ENCODE results near the gene ALG1.
A peak's percentile ranks its signal among the peaks of the same experiment; 100 is the strongest.
"Not testable (repeated sequence)": the region's sequence is repeated elsewhere in the genome, so short reads cannot be mapped to it uniquely, and the experiment has no call there.

Gene ALG1, protein sequence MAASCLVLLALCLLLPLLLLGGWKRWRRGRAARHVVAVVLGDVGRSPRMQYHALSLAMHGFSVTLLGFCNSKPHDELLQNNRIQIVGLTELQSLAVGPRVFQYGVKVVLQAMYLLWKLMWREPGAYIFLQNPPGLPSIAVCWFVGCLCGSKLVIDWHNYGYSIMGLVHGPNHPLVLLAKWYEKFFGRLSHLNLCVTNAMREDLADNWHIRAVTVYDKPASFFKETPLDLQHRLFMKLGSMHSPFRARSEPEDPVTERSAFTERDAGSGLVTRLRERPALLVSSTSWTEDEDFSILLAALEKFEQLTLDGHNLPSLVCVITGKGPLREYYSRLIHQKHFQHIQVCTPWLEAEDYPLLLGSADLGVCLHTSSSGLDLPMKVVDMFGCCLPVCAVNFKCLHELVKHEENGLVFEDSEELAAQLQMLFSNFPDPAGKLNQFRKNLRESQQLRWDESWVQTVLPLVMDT

DNA sequence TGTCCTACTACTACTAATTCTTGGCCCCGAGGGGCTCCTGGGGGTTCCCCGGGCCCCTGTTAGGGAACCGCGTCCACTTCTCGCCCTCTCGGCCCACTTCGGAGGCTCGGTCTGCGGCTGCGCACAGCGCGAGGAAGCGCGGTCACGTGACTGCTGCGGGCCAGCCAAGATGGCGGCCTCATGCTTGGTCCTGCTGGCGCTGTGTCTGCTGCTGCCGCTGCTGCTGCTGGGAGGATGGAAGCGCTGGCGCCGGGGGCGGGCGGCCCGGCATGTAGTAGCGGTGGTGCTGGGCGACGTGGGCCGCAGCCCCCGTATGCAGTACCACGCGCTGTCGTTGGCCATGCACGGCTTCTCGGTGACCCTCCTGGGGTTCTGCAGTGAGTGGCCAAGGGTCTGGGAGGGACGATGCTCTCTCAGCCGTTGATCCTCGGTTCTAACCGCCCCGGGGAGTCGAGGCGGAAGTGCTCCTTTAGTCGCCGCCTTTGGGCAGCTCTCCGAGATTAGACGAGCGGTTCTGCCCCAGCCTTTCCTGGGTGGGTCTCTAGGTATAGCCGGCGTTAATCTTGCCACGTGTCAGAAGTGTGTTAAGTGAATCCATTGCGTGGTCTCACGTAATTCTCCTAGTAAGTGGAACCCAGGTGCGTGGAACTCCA lies at the start of gene ALG1:
Gene ALG1 (plus strand): TSS at position 163 of the 653 bp plus-strand sequence. CDS start 7 bp downstream, at position 170.
- DNase-seq, result peak; percentile 92

DNA sequence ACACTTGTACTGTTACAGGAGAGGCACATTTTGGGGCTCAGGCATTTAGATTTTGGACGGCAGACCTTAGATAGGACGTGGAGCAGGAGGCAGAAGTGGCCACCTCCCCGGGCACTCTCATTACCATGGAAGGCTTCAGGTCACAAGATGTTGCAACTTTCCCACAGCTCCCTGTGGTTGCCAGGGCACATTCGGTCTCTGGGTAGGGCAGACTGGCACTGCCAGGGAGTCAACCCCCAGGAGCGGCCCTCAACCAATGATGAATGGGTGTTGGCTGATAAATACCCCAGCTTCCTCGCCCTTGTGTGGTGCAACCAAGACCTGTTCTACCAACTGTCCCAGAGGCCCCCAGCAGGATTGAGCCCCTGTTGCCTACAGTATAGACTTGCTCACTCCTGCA lies 49.1 kb upstream of the ALG1 start:
- DNase-seq, result no peak

DNA sequence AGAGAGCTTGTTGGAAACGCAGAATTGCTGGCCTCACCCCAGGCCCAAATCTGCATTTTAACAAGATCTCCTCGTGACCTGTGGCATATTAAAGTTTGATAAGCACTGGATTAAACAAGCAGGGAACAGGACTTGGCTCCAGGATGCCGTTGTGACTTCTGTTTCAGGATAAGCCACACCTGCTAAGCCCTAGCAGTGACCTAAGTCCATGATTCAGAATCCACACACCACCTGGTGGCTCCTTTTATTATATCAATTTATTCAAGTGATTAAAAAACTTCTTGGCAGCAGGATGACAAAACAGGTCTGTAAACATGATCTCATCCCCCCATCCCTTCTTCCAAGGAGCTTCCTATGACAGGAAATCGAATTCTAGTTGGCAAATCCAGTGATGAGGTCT lies 47.0 kb upstream of the ALG1 start:
- DNase-seq, result no peak

DNA sequence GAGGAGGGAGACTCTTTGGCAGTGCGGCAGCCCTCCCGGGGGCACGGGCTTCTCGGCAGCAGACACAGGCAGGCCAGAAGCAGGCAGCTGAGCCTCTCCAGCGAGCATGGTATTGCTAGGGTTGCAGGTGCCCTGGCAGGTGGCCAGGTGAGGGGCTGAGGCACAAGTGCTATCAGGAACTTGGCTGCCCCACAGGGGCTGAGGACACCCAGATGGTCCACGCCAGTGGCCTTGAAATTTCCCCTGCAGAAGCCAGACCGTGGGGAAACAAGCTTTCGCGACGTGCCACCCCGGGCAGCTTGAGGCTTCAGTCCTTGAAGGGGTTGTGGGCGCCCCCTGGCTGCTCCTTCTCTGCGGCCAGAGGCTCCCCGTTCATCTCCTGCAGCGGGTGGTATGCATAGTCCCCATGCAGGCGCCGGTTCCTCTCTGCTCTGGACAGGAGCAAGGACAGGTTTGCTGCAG lies 46.4 kb upstream of the ALG1 start:
- DNase-seq, result no peak

DNA sequence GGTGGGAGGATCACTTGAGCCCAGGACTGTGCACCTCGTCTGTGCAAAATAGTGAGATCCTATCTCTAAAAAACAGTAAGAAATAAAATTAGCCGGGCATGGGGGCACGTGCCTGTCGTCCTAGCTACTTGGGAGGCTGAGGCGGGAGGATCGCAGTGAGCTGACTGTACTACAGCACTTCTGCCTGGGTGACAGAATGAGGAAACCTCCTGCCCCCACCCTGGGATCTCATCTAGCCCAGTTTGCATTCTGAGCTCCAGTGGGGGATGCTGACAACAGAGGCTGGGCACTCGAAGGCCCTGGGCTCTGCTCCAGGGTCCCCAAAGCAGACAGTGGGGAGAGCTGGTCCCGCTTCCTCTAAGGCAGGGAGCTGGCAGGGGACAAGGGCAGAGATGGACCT lies 45.0 kb upstream of the ALG1 start:
- DNase-seq, result no peak

DNA sequence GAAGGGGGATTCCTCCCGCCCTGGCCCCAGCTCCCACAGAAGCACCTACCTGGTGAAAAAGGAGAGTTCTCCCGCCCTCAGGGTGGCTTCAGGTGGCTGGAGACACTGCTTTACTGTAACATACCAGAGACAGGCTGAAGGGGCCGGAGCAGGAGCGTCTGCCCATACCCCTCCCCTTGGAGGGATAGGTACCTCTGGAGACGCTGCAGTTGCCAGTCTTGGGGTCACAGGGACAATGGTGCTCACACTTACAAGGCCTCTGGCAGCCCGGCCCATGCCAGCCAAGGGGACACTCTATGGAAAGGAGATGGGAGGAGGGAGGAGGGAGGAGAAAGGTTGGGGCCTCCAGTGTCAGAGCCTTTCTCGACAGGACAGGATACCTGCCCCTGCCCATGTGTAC lies 44.6 kb upstream of the ALG1 start:
- no peak for DNase-seq

DNA sequence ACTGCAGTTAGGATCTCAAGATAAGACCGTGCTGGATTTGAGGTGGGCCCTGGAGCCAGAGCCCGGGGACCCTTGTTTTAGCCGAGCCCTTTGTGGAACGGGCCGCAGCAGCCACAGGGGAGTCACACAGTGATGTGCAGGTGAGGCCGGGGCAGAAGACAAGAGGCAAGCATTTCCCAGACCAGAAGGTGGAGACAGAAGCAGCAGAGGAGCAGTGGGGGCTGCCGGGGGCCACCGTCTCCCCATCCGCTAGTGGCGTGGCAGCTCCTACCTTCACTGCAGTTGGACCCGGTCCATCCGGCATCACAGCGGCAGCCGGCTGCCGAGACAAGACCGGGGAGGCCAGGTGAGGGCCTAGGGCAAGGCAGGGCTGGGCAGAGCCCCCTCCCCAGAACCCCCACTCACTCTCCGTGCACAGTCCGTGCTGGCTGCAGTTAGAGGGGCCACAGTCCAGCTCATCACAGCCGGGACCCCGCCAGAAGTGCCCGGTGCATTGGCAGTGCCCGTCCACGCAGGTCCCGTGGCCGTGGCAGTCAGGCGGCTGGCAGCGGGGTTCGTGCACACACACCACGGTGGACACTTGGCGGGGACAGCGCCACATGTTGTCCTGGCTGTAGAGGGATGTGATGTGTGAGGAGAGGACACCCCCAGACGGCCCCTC lies 43.9 kb upstream of the ALG1 start:
- DNase-seq, result no peak

DNA sequence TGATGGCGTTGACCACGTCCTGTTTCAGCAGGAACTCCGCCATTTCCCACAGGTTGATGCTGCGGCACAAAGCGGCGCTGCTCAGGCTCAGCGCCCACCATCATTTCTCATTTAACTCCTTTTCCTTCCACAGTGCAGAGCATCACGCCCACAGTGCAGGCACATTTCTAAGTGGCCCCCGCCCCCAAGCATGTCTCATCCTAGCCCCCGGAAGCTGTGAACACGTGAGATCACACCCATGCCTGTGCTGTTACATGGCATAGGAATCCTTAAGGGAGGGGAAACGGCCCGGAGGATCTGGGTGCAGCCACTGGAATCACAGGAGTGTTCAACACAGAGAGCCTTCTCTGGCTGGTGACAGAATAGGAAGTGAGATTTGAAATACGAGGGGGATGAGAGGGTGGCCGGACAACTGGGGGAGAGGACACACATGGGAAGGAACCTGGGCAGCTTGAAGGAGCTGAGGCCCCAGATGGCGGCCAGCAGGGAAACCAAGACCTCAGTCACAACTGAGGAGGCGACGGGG lies 42.6 kb upstream of the ALG1 start:
- DNase-seq, result no peak

DNA sequence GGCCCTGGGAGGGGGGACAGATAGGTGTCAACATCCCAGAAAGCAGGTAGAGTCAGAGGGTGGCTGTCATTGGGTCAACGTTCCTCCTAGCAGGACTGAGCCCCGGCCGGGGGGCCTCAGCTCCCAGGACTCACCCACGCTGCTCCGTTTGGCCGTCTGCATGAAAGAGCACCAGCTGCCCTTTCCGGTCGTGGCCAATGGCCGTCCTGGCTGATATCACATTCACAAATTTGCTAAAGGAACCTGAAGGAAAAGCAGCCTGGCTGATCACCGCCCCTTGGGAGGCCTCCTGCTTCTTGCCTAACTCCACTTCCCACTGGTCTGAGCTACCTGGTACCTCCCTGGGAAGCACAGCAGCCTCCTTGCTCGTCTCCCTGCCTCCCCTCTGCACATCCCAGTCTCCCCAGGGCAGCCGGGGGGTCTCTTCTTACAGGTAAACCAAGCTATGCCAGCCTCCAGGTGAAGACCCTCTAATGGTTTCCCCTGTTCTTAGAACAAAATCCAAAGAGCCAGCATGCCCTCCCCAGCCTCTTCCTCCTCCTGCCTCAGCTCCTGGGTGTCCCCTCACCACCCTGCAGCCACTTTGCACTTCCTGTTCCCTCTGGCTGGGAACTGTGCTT lies 41.3 kb upstream of the ALG1 start:
- no peak for DNase-seq

DNA sequence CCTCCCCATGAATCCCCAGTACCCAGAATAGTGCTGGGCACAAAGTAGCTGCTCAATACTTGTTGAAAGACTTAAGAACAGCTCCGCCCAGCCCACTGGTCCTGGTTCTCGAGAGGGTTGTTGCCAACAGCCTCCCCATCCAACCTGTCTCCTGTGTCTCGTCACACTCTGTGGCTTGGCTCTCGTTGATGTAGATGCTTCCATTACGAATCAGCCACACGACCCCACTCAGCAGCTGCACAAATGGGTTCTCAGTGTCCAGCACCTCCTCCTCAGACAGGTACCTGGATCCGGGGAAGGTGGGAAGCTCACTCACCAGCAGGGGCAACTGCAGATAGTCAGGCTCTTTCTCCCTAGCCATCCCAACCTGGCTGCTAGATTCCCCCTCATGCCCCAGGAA lies 40.0 kb upstream of the ALG1 start:
- DNase-seq, result no peak

DNA sequence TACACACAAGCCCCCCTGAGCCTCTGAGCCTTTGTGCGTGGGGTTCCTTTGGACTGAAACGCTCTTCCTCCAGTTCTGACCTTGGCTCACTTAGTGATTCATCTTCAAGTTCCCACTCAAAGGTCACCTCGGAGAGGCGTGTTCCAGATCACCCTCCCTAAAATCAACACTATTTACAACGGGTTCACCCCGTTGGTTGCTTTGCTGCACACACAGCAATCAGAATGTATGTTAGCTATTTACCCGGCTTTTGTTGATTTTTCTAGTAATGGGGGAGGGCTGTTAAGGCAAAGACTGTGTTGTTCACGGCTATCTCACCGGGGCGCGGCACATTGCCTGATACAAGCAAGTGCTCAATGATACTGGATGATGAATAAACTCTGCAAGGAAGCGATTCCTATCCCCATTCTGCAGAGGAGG lies 38.9 kb upstream of the ALG1 start:
- DNase-seq, result no peak

DNA sequence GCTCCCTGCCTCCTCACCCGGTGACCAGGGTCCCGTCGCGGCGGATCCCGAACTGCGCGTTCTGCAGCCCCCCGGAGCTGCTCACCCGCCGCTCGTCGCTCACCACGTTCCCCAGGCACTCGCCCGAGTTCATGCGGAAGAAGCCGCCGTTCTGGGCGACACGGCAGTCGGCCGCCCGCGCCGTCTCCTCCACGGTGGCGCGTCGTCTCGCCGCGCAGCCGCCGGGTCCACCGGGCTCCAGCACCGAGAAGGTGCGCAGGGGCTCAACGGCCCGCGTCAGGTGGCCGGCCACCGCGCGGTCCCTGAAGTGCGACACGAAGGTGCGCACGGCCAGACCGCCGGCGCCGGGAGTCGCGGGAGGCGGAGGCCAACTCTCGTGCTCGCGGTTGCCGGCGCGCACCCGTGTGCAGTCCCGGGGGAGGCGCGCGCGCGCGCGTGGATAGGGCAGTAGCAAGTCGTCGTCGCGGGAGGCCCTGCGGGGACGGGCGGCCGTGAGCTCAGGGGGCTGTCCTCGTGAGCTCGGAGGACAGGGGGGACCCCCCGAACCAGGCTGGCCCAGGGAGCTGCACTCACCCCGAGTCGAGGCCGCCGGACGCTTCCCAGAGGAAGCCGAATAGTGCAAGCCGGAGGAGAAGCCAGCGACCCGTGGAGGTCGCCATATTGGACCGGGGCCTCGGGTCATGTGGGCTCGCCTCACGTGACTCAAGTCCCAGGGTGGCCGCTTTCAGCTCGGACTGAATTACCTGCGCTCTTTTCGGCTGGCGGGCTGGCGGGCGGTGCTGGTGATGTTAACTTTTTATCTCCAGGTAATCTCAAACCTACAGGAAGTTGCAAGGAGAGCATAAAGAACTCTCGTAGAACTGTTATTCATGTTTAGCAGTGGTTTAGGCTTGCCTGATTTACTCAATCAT lies 38.1 kb upstream of the ALG1 start, which contains the start of gene NAGPA:
Gene NAGPA (minus strand): TSS at position 680 of the 911 bp plus-strand sequence. CDS start 21 bp downstream, at position 659.
- DNase-seq, result peak; percentile 87

DNA sequence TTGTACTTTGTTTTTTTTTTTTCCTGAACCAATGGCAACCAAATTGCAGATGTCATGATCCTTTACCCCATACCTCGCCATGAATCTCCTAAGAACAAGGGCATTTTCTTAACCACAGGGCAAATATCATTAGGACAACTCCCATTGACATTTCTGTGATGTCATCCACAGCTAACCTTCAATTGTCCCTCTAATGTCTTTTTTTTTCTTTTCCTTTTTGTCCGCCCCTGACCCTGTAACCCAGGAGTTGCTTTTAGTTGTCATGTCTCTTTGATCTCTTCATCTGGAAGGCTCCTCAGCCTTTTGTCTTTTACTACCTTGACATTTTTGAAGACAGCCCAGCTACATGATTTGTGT lies 37.5 kb upstream of the ALG1 start:
- DNase-seq, result no peak

DNA sequence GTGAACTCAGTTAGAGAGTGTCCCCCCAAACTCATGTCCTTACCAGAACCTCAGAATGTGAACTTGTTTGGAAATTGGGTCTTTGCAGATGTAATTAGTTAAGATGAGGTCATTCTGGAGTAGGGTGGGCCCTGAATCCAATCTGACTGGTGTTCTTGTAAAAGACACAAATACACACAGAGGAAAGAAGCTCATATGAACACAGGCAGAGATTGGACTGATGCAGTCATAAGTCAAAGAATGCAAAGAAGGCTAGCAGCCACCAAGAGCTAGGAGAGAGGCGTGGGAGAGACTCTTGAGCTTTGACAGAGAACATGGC lies 35.8 kb upstream of the ALG1 start:
- no peak for DNase-seq

DNA sequence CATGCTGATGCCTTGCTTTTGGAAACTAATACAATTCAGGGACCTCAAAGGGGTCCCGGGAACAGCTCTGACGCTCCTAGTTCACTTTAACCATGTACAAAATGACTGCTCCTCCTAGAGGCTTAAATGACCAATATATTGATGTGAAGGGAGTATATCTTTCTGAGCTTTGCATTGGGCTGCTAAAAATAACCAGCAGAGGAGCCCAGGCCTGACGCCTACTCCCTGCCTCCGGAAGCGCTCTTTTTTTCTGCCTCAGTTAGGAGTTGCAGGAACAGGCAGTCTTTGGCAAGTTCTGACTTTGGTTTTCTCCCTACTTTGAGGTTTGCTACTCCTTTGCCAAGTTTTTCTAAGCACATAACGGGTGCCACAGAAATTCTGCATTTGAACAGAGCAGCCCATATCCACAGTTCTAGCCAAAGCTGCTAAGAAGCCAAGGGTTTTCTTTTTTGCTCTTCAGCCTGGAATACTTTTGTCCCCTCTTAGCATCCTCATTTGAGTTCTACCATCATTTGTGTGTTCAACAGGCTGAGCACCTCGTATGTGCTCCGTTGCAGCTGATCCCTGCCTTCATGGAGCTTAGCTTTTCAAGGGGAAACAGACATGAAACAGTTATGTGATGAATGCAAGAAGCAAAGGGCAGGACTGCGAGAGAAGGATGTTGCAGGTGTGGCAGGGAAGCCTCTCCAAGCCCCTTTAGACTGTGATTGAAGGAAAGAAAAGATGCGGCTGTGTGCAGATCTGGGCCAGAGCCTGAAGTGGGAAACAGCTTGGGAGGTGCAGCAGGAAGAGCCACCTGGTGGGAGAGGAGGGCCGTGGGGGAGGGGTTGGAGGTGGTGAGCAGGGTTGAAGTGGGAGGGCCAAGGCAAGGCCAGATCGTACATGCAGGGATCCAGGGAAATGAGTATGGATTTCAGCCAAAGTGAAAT lies 35.2 kb upstream of the ALG1 start:
- no peak for DNase-seq

DNA sequence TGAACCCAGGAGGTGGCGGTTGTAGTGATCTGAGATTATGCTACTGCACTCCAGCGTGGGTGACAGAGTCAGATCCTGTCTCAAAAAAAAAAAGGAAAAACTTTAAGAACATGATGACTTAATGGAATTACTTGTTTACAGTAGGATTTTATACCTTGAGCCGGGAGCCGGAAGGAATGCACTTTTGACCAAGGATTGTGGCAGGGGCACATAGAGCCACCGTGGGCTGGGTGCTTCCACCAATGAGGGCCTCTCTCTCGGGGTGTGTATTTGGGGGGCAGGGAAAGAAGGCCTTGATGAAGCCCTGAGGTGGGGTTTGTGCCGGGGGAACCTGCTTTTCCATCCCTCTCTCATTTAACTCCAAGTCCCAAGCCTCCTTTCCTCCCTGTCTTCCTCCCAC lies 31.2 kb upstream of the ALG1 start:
- DNase-seq, result no peak

DNA sequence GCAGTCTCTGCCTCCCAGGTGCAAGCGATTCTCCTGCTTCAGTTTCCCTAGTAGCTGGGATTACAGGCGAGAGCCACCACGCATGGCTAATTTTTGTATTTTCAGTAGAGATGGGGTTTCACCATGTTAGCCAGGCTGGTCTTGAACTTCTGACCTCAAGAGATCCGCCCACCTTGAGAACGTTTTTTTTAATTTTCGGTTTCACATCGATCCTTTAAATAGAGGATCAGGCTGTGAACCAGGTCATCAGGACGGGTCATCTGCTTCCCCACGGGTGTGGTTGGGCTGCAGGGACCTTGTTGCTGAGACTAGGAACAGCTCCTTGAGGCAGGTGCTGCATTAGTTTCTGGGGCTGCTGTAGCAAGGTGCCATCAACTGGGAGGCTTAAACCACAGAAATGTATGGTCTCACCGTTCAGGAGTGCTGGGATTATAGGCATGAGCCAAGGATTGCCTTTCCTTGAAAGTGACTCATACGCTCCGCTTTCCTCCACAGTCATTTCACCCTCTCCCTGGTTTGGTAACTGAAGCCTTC lies 30.0 kb upstream of the ALG1 start:
- no peak for DNase-seq

DNA sequence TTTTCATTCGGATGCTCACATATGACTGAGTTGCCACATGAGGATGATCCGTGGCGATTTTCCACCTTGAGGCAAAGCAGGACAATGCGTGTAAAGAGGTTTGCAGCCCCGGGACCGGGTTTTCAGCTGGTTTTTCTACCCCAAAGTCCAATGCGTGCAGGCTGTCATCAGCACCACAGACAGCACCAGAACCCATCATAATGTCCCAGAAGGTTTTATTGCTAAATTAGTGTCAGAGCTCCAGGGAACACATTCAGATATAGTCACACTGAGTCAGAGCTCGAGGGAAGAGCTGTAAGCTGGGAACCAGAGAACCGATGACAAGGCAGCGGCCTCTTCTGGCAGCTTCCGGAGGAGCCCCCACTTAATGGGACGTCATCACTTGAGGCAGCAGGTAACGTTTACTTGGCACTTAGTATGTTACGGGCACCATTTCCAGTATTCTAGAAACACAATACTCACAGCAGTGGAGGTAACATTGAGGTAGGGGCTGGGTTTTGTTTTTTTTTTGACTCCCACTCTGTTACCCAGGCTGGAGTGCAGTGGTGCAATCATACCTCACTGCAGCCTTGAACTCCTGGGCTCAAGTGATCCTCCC lies 29.0 kb upstream of the ALG1 start:
- no peak for DNase-seq

DNA sequence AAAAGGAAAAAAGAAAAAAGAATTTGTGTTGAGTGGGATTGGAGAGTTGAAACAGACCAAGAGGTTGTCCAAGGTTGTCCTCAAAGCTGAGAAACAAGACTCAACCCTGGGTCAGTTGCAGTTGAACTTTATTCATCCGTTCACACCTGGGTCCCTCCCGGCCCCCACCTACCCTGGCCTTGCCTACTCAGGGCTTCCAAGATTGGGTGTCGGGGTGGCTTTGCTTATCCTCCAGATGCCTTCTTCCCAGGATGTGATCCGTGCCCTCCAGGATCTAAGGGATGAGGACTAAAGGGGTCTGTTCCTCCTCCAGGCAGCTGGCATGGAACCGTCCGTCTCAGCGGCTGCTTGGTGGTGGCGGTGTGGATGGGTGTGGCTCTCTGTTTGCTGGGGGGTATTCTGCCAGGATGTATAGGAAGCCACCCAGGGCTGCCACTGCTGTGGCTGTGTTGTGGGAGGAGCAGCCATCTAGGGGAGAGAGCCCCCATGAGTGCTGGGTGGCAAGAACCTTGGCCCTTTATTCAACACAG lies 27.6 kb upstream of the ALG1 start:
- no peak for DNase-seq

DNA sequence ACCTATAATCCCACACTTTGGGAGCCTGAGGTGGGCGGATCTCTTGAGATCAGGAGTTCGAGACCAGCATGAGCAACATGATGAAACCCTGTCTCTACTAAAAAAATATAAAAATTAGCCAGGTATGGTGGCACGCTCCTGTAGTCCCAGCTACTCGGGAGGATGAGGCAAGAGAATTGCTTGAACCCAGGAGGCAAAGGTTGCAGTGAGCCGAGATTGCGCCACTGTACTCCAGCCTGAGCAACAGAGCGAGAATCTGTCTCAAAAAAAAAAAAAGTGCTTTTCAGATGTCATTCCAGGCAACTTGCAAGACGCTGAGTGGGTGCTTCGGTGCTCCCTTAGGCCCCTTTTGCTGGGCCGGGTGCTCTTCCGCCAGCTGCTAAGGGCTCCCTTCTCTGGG lies 27.1 kb upstream of the ALG1 start:
- DNase-seq, result not testable (repeated sequence)
